ENCODE measurements around the gene STK38.

The STK38 gene

DNA sequence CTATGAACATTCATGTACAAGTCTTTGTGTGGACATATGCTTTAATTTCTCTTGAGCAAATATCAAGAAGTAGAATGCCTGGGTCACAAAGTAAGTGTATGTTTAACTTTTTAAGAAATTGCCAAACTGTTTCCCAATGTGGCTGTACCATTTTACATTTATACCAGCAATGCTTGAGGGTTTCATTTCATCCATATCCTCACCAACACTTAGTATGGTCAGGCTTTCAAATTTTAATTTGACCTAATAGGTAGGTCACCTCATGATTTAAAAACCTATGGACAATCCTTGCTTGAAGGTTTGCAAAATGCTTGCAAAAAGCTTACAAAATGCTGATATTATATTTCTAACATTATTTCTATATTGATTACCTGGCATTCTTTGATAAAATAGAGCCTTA, 27.4 kb upstream of the STK38 start:
- TF ChIP-seq GATA3 (IDR thresholded peaks at IDR 0.05; ENCODE audit: low read depth, low read length) = no peak
- TF ChIP-seq GATA2 (IDR thresholded peaks at IDR 0.05; ENCODE audit: low read depth, low read length) = no peak

DNA sequence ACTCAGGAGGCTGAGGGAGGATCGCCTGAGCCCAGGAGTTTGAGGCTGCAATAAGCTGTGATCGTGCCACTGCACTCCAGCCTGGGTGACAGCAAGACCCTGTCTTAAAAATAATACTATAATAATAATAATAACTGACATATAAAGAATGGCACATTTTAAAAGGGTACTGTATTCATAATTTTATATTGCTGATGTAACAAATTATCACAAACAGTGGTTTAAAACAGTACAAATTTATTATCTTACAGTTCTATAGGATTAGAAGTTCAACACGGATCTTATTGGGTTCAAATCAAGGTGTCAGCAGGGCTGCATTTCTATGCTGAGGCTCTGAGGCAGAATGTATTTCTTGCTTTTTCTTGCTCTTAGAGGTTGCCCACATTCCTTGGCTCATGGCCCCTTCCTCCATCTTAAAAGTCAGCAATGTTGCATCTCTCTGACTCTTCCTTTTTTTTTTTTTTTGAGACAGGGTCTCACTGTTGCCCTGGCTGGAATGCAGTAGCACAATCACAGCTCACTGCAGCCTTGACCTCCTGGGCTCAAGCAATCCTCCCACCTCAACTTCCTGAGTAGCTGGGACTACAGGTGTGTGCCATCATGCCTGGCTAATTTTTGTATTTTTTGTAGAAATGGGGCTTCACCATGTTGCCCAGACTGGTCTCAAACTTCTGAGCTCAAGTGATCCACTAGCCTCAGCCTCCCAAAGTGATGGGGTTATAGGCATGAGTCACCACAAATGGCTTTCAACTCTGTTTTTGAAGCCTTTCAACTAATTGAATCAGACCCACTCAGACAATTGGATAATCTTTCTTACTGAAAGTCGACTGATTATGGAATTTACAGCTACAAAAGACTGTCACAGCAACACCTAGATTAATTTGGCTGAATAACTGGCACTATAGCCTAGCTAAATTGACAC, 24.1 kb upstream of the STK38 start:
- no peak for TF ChIP-seq GATA2 (IDR thresholded peaks at IDR 0.05; ENCODE audit: low read depth, low read length)
- no peak for TF ChIP-seq GATA3 (IDR thresholded peaks at IDR 0.05; ENCODE audit: low read depth, low read length)

DNA sequence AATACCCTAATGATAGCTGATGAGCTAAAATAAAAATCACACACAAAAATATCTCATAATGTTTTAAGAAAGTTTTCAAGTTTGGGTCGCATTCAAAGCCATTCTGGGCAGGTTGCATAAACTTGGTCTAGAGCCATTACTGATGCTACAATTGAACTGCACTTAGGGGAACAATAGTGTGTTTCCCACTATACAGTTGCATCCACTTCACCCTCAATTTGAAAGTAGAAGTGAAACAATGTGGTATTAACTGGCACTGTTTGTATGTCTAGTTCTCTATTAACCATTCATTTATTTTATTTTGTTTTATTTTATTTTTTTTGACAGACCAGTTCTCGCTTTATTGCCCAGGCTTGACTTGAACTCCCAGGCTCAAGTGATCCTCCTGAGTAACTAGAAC, 23.0 kb upstream of the STK38 start:
- TF ChIP-seq GATA2 (IDR thresholded peaks at IDR 0.05; ENCODE audit: low read depth, low read length) = no peak
- TF ChIP-seq GATA3 (IDR thresholded peaks at IDR 0.05; ENCODE audit: low read depth, low read length) = no peak

DNA sequence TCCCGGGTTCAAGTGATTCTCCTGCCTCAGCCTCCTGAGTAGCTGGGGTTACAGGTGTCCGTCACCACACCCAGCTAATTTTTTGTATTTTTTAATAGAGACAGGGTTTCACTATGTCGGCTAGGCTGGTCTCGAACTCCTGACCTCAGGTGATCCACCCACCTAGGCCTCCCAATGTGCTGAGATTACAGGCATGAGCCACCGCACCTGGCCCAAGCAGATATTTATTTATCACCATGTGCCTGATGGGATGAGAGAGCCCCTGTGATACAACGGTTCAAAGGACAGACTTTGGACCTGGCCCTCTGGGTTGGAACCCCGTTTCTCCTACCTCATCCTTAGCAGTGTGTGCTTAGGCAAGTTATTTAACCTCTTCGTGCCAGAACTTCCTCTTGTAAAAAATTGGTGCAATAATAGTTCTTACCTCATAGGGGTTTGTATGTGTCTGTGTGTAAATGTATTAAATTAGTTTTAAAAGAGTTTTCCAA, 19.2 kb upstream of the STK38 start:
- TF ChIP-seq GATA3 (IDR thresholded peaks at IDR 0.05; ENCODE audit: low read depth, low read length) (no peak), GATA2 (IDR thresholded peaks at IDR 0.05; ENCODE audit: low read depth, low read length) (no peak)

DNA sequence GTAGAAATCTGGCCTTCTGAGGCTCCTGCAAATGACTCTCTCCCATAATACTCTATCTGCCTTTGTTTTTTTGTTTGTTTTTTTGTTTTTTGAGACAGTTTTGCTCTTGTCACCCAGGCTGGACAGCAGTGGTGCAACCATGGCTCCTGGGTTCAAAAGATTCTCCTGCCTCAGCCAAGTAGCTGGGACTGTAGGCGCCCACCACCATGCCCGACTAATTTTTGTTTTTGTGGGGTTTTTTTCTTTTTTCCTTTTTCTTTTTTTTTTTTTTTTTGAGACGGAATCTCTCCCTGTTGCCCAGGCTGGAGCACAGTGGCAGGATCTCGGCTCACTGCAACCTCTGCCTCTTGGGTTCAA, 16.6 kb upstream of the STK38 start:
- no peak for TF ChIP-seq GATA2 (IDR thresholded peaks at IDR 0.05; ENCODE audit: low read depth, low read length)
- TF ChIP-seq GATA3 (IDR thresholded peaks at IDR 0.05; ENCODE audit: low read depth, low read length) = no peak

DNA sequence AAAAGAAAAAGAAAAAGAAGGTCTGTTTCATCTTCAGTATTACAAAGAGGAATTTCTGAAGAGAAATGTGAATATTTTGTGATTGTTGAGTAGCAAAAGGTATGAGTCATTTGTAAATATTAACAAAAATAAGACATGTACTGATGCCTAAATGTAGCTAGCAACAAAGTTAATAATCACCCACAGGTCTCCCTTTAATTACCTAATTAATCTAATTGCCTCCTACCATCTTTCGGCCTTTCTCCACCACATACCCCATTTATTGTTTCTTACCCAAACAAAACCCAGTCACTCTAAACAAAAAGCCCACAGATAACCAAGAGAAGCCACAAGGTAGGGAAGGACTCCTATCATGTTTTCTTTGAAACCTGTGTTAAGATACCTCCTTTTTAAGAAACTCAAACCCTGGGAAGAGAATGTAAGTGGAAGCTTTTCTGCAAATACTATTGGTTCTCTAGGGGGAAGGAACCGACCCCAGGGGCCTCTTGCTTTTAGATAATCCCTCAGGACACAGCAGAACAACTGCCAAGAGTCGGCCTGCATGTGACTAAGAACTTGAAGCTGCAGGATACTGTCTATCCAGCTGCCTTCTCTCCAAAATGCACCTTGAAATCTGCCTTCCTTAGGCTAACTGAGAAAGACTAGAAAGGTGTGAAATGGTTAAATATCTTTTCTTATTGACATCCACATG, 16.1 kb upstream of the STK38 start:
- TF ChIP-seq GATA3 (IDR thresholded peaks at IDR 0.05; ENCODE audit: low read depth, low read length) = no peak
- TF ChIP-seq GATA2 (IDR thresholded peaks at IDR 0.05; ENCODE audit: low read depth, low read length) = no peak

DNA sequence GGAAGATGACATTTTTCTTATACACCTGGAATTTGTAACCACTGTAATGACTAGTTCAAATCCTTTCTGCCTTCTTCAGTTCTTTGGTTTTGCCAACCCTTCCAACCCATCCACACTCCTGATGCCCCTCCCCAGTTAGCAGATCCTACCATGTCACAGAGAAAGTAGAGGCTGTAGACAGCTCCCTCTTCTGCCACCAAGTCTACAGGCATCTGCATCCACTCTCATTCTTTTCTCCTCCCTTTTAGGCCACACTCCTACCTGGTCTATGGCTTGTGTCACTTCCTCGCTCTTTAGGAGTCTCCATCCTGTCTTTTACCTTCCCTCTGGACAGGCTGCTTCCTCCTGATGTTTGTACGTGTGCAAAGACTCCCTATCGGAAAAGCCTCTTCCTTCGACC, 13.5 kb upstream of the STK38 start:
- no peak for TF ChIP-seq GATA2 (IDR thresholded peaks at IDR 0.05; ENCODE audit: low read depth, low read length)
- TF ChIP-seq GATA3 (IDR thresholded peaks at IDR 0.05; ENCODE audit: low read depth, low read length) = no peak

DNA sequence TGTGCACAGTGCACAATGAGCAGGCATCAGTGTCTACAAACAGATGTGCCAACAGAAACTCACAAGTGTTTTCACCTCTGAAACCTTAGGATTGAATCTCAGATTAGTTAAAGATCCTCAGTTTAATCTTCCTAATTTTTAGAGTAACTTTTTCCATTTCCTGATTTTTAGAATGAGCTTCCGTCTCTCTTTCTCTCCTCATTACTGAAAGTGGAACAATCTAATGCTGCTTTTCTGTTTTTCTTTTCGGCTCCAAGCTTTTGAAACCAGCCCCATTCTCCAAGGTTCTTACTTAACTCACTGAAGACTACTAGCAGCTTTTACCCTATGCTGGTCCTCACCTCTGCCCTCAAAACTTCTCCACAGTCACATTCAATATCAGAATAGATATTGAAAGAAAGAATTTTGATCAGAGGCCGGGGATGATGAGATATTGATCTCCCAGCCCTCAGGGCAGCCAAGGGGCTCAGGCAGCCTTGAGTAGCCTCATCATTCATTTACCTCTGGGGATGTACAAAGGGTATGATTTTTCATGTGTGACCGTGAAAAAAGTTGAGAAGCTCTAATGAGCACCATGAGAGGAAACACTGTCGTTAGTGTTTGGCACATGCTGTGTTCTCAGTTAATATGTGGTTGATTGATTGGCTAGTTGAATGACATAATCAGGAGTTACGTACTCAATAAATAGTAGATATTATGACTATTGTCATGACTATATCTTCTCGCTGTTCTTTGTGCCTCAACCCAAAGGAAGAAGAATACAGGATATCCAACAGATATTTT, 11.9 kb upstream of the STK38 start:
- TF ChIP-seq GATA3 (IDR thresholded peaks at IDR 0.05; ENCODE audit: low read depth, low read length) (no peak), GATA2 (IDR thresholded peaks at IDR 0.05; ENCODE audit: low read depth, low read length) (no peak)

DNA sequence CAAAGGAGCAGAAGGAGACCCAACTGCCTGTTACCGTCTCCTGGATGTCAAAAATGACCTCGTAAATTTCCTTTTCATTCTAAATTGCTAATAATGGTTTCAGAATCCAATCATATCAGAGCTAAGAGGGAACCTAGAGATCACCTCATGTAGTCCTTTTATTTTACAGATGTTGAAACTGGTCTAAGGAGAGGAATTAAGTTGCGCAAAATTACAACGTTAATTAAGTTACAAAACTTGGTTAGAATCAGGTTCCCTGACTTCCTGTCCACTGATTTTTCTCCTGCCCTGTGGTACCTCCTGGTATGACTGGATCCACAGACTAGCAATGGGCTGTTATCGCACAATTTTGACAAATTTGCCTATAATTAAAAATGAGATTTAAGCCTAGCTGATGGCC, 9.0 kb upstream of the STK38 start:
- TF ChIP-seq GATA3 (IDR thresholded peaks at IDR 0.05; ENCODE audit: low read depth, low read length) = no peak
- no peak for TF ChIP-seq GATA2 (IDR thresholded peaks at IDR 0.05; ENCODE audit: low read depth, low read length)

DNA sequence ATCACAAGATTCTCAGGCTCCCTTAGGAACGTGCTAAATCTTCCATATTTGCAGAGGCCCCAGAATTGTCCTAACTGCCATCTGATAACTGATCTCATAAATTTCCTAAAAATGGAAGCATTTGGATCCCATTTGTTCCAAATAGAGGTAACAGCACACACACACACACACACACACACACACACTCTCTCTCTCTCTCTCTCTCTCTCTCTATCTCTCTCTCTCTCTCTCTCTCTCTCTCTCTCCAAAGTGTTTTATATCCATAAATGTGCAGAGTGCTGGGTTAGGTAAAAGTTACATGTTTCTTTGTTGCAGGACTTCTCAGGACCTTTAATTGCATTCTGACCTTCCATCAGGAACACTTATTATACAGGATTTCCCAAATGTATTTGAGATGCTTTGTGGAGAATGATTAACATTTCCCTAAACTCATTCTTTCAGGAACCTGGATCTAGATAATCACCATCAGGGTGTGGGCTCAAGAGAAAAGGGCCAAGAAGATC, 8.5 kb upstream of the STK38 start:
- no peak for TF ChIP-seq GATA3 (IDR thresholded peaks at IDR 0.05; ENCODE audit: low read depth, low read length)

DNA sequence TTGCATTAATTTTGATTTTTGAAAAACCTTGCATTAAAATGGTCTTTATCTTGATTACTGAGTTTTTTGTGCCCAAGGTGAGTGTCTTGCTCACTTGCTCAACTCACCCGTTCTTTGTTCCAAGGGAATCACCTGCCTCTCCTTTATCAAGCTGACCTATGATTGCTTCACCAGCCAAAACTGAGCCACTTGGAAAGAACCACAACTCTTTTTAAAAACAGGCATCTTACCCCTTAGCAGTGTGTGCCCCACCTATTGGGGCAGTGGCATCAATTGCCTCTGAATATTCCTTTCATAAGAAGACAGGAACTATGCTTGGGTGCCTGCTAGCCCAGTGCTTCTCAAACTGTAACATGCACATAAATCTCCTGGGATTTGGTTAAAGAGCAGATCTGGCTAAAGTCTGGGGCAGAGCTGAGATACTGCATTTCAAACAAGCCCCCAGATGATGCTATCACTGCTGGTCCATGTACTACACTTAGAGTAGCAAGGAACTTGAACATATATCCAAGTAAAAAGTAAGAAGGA, 3.3 kb upstream of the STK38 start:
- TF ChIP-seq GATA3 (IDR thresholded peaks at IDR 0.05; ENCODE audit: low read depth, low read length) = no peak
- TF ChIP-seq GATA2 (IDR thresholded peaks at IDR 0.05; ENCODE audit: low read depth, low read length) = no peak

DNA sequence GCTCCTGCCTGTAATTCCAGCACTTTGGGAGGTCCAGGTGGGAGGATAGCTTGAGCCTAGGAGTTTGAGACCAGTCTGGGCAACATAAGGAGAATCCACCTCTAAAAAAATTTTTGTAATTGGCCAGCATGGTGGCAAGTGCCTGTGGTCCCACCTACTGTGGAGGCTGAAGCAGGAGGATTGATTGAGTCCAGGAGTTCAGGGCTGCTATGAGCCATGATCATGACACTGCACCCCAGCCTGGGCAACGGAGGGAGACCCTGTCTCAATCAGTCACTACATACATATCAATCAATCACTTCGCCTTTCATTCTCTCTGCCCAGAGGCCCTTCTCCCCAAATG, 1.1 kb upstream of the STK38 start:
- TF ChIP-seq GATA2 (IDR thresholded peaks at IDR 0.05; ENCODE audit: low read depth, low read length) (no peak), GATA3 (IDR thresholded peaks at IDR 0.05; ENCODE audit: low read depth, low read length) (no peak)

DNA sequence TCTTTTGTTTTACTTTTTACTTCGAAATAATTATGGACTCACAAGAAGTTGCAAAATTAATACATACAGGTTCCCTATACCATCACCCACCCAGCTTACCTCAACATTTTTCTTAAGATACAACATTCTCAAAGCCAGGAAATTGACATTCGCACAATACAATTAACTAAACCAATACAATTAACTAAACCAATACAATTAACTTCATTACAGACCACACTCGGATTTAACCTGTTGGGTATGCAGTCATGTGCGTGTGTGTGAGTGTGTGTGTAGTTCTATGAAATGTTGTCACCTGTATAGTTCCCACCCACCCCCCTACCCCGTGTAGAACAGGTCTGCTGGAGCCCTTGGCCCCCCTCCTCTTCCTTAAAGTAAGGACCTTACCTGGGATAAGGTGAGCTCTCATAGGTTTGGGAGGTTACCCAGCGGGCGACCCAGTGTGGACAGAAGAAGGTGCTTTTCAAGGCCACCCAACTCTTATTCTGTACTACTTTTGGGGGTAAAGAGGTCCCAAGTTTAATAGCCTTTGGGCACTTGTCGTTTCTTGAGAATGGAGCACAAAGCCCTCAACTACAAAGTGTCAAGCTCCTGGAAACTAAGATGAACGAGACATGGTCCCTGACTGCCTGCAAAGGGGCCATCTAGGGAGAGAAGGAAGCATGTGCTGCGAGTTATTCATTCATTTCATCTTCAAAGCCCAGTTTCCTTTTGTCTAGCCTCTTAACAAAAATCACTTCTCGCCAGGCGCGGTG, 544 bp upstream of the STK38 start:
- no peak for TF ChIP-seq GATA3 (IDR thresholded peaks at IDR 0.05; ENCODE audit: low read depth, low read length)
- no peak for TF ChIP-seq GATA2 (IDR thresholded peaks at IDR 0.05; ENCODE audit: low read depth, low read length)
